HG03135 (cell line): ENCODE measurements around the gene FOXL2NB.
"Not testable (repeated sequence)": the region's sequence is repeated elsewhere in the genome, so short reads cannot be mapped to it uniquely, and the experiment has no call there.

Experiments
- ATAC-seq: cut with Tn5 transposase; IDR thresholded peaks from one replicate; pipeline ENCODE4 v1.9.1; 2021; ENCODE audit warnings: mild to moderate bottlenecking, moderate library complexity; ENCODE audit not compliant: unreplicated experiment

FOXL2NB gene

GRCh38 chr3:138946663-138947494 lies at the start of gene FOXL2NB, which contains the start of gene FOXL2:
TSS of gene FOXL2NB (plus strand) at chr3:138947217. CDS start at chr3:138947365, 148 bp downstream.
TSS of gene FOXL2 (minus strand) at chr3:138947137. CDS start at chr3:138946722, 415 bp downstream.
- ATAC-seq, result no peak

- ATAC-seq, result no peak
These were observed 48.7 kb upstream of the FOXL2NB start for GRCh38 chr3:138898301-138898700.

GRCh38 chr3:138898708-138899107 lies 48.3 kb upstream of the FOXL2NB start:
- ATAC-seq, result no peak

- ATAC-seq, result no peak
These were observed 47.5 kb upstream of the FOXL2NB start for GRCh38 chr3:138899351-138899991.

- ATAC-seq, result no peak
These were observed 45.5 kb upstream of the FOXL2NB start for GRCh38 chr3:138901567-138901966.

- no peak for ATAC-seq
These were observed 44.8 kb upstream of the FOXL2NB start for GRCh38 chr3:138902171-138902570.

GRCh38 chr3:138907539-138907938 lies 39.5 kb upstream of the FOXL2NB start:
- no peak for ATAC-seq

GRCh38 chr3:138908846-138909245 lies 38.2 kb upstream of the FOXL2NB start:
- ATAC-seq, result no peak

- no peak for ATAC-seq
These were observed 37.1 kb upstream of the FOXL2NB start for GRCh38 chr3:138909904-138910303.

- ATAC-seq, result no peak
These were observed 35.4 kb upstream of the FOXL2NB start for GRCh38 chr3:138911621-138912020.

GRCh38 chr3:138912237-138912636 lies 34.8 kb upstream of the FOXL2NB start:
- no peak for ATAC-seq

- ATAC-seq, result no peak
These were observed 33.3 kb upstream of the FOXL2NB start for GRCh38 chr3:138913766-138914165.

GRCh38 chr3:138914870-138915502 lies 32.0 kb upstream of the FOXL2NB start:
- peak; percentile 11 for ATAC-seq

- ATAC-seq, result peak; percentile 78
These were observed 31.2 kb upstream of the FOXL2NB start for GRCh38 chr3:138915503-138916498.

GRCh38 chr3:138916824-138917223 lies 30.2 kb upstream of the FOXL2NB start:
- no peak for ATAC-seq

- no peak for ATAC-seq
These were observed 27.7 kb upstream of the FOXL2NB start for GRCh38 chr3:138919325-138919724.

GRCh38 chr3:138921316-138922292 lies 25.4 kb upstream of the FOXL2NB start:
- no peak for ATAC-seq

- not testable (repeated sequence) for ATAC-seq
These were observed 24.6 kb upstream of the FOXL2NB start for GRCh38 chr3:138922400-138922799.

GRCh38 chr3:138923531-138923994 lies 23.5 kb upstream of the FOXL2NB start:
- ATAC-seq, result peak; percentile 83
